Measurements from ENCODE around the gene FGD5.

FGD5 gene

DNA sequence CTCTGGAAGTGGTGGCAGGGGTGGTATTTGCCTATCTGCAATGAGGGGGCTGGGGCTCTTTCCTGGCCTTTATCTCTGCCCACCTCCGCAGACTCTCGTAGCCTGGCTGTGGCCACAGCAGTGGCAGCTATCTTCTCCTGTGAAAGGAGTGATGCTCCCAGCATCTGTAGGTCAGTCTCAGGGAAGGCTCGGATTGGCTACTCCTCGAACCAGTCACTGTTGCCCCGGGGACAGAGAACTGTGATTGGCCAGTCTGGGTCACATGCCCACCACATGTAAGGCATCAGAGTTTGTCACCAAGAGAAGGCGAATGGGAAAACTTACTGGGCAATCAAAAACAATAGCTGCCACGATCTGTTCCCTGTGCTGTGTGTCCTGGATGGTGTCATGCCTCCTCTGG is 30.1 kb upstream of the FGD5 start:
- H3K9ac ChIP-seq, result no peak overlapping the region
- no peak overlapping the region for H3K27ac ChIP-seq
- H3K4me3 ChIP-seq (ENCODE audit: low read depth, low read length), result no peak overlapping the region
- H3K27me3 ChIP-seq (ENCODE audit: control insufficient read depth, insufficient read depth, low read length), result no peaks in the 10 kb centered on the region
- TF ChIP-seq, protein P1, sequence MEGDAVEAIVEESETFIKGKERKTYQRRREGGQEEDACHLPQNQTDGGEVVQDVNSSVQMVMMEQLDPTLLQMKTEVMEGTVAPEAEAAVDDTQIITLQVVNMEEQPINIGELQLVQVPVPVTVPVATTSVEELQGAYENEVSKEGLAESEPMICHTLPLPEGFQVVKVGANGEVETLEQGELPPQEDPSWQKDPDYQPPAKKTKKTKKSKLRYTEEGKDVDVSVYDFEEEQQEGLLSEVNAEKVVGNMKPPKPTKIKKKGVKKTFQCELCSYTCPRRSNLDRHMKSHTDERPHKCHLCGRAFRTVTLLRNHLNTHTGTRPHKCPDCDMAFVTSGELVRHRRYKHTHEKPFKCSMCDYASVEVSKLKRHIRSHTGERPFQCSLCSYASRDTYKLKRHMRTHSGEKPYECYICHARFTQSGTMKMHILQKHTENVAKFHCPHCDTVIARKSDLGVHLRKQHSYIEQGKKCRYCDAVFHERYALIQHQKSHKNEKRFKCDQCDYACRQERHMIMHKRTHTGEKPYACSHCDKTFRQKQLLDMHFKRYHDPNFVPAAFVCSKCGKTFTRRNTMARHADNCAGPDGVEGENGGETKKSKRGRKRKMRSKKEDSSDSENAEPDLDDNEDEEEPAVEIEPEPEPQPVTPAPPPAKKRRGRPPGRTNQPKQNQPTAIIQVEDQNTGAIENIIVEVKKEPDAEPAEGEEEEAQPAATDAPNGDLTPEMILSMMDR (IDR thresholded peaks at IDR 0.05), result no peak
- no peaks in the 10 kb centered on the region for H3K9me3 ChIP-seq (ENCODE audit: control insufficient read depth, low read length)
- no peaks in the 10 kb centered on the region for H3K4me1 ChIP-seq
- no peaks in the 10 kb centered on the region for H3K36me3 ChIP-seq (ENCODE audit: control insufficient read depth, insufficient read depth, low read length)
- no peak overlapping the region for H2AFZ ChIP-seq
- H3K79me2 ChIP-seq, result no peaks in the 10 kb centered on the region
- no peak overlapping the region for H3K4me2 ChIP-seq (ENCODE audit: low read length)

DNA sequence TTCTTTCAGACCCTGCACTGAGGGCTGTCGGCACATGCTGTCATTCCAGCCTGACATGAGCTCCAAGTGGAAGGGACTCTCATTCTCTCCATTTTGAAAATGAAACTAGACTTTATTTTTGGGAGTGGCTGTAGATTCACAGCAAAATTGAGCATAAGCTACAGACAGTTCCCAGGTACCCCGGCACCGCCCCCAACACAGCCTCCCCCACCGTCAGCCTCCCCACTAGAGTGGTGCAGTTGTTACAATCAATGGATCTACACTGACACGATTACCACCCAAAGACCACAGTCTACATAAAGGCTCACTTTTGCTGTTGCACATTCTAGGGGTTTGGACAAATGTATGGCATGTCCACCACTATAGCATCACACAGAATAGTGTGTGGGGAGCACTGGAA is 29.5 kb upstream of the FGD5 start:
- no peaks in the 10 kb centered on the region for H3K4me1 ChIP-seq
- H3K4me2 ChIP-seq (ENCODE audit: low read length), result no peak overlapping the region
- no peak overlapping the region for H3K27ac ChIP-seq
- no peaks in the 10 kb centered on the region for H3K27me3 ChIP-seq (ENCODE audit: control insufficient read depth, insufficient read depth, low read length)
- TF ChIP-seq, protein P1 (IDR thresholded peaks at IDR 0.05), result no peak
- H3K79me2 ChIP-seq, result no peaks in the 10 kb centered on the region
- no peaks in the 10 kb centered on the region for H3K36me3 ChIP-seq (ENCODE audit: control insufficient read depth, insufficient read depth, low read length)
- no peaks in the 10 kb centered on the region for H3K9me3 ChIP-seq (ENCODE audit: control insufficient read depth, low read length)
- H3K9ac ChIP-seq, result no peak overlapping the region
- H2AFZ ChIP-seq, result no peak overlapping the region
- H3K4me3 ChIP-seq (ENCODE audit: low read depth, low read length), result no peak overlapping the region

DNA sequence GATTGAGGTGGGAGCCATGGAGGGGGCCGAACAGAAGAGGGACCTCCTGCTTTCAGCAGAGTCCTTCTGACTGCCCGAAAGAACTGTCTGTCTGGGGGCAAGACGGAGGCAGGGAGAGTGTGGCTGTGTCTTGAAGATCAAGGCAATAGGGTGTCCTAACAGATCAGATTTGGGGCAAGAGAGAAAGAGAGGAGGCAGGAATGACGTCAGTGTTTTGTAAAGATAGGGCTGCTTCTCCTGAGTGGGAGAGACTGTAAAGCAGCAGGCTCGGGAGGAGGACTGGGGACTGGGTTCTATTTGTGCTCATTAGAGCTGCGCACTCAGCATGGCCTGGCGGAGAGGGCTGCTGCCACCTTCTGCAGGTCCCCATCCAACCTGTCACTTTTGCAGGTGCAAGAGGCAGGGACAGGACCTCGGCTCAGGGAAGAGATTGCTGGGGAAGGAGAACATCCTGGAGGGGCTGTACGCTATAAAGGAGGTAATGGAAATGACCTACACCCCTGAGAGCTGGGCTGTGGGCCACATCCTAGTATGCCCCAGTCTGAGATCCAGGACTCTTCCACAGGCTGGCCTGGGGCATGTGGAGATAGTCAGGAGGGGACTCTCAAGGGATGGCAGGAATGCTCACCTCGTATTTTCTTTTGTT is 29.0 kb upstream of the FGD5 start:
- Histone ChIP-seq H3K4me2 (ENCODE audit: low read length) (no peak overlapping the region), H3K4me1 (no peaks in the 10 kb centered on the region), H3K9ac (no peak overlapping the region), H3K36me3 (ENCODE audit: control insufficient read depth, insufficient read depth, low read length) (no peaks in the 10 kb centered on the region), H3K27me3 (ENCODE audit: control insufficient read depth, insufficient read depth, low read length) (no peaks in the 10 kb centered on the region), H2AFZ (no peak overlapping the region), H3K4me3 (ENCODE audit: low read depth, low read length) (no peak overlapping the region), H3K79me2 (no peaks in the 10 kb centered on the region), H3K9me3 (ENCODE audit: control insufficient read depth, low read length) (no peaks in the 10 kb centered on the region), H3K27ac (no peak overlapping the region)
- TF ChIP-seq, protein P1 (IDR thresholded peaks at IDR 0.05), result no peak

DNA sequence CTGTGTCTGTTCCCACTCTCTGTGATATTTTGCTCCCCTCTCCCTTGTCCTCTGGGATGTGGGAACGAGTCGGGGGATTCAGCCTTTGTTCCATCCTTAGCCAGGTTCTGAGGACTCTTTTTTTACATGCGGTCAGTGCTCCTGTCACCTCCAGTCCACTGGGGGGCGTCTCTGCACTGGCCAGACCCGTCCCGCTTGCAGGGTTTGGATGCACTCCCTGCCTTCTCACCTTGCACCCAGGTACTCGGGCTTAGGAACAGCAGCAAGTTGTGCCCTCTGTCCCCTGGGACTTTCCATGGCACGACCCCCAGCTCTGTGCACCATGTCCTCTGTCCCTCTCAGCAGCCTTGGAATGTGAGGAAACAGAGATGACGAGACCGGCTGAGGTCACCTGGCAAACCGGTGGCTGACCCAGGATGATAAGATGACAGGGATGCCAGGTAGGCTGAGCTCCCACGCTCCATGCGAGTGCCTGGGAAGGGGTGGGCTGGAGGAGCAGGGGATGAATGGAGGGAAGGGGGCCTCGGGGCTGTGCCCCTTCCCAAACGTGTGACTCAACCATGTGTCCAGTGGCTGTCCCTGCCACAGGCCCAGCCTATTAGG is 27.3 kb upstream of the FGD5 start:
- TF ChIP-seq, protein P1 (IDR thresholded peaks at IDR 0.05), result peak; percentile 65
- Histone ChIP-seq H3K4me2 (ENCODE audit: low read length) (no peak overlapping the region), H3K4me1 (no peaks in the 10 kb centered on the region), H3K36me3 (ENCODE audit: control insufficient read depth, insufficient read depth, low read length) (no peaks in the 10 kb centered on the region), H3K27me3 (ENCODE audit: control insufficient read depth, insufficient read depth, low read length) (no peaks in the 10 kb centered on the region), H3K9ac (no peak overlapping the region), H3K27ac (no peak overlapping the region), H3K79me2 (no peaks in the 10 kb centered on the region), H3K4me3 (ENCODE audit: low read depth, low read length) (no peak overlapping the region), H3K9me3 (ENCODE audit: control insufficient read depth, low read length) (no peaks in the 10 kb centered on the region), H2AFZ (no peak overlapping the region)

DNA sequence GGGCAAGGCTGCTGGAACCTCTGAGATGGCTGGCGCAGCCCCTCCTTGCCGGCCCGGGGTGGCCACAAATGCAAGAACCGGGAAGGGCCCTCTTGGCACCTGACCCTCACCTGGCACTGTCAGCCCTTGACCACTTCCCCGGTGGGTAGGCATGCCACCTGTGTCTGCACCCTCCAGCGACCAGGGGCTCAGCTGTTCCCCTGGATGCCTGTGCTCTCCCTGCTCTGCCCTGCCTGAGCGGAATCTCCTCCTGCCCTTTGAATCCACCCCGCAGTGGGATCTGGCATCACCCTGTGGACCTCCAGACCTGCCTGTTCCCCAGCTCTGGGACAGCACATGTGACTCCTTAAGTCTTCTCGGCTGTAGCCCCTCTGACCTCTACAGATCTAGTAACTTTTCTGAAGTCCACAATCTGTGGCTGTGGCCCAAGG is 26.1 kb upstream of the FGD5 start:
- no peak overlapping the region for H3K9ac ChIP-seq
- no peak overlapping the region for H3K4me3 ChIP-seq (ENCODE audit: low read depth, low read length)
- H2AFZ ChIP-seq, result no peak overlapping the region
- H3K27me3 ChIP-seq (ENCODE audit: control insufficient read depth, insufficient read depth, low read length), result no peaks in the 10 kb centered on the region
- no peaks in the 10 kb centered on the region for H3K9me3 ChIP-seq (ENCODE audit: control insufficient read depth, low read length)
- H3K27ac ChIP-seq, result no peak overlapping the region
- no peak overlapping the region for H3K4me2 ChIP-seq (ENCODE audit: low read length)
- H3K36me3 ChIP-seq (ENCODE audit: control insufficient read depth, insufficient read depth, low read length), result no peaks in the 10 kb centered on the region
- H3K4me1 ChIP-seq, result no peaks in the 10 kb centered on the region
- TF ChIP-seq, protein P1 (IDR thresholded peaks at IDR 0.05), result no peak
- no peaks in the 10 kb centered on the region for H3K79me2 ChIP-seq

Measured in parathyroid adenoma (tissue), 2 donors.